ENCODE measurements around the gene PCDH1.
"Not testable (repeated sequence)": the region's sequence is repeated elsewhere in the genome, so short reads cannot be mapped to it uniquely, and the experiment has no call there.

Gene PCDH1

DNA sequence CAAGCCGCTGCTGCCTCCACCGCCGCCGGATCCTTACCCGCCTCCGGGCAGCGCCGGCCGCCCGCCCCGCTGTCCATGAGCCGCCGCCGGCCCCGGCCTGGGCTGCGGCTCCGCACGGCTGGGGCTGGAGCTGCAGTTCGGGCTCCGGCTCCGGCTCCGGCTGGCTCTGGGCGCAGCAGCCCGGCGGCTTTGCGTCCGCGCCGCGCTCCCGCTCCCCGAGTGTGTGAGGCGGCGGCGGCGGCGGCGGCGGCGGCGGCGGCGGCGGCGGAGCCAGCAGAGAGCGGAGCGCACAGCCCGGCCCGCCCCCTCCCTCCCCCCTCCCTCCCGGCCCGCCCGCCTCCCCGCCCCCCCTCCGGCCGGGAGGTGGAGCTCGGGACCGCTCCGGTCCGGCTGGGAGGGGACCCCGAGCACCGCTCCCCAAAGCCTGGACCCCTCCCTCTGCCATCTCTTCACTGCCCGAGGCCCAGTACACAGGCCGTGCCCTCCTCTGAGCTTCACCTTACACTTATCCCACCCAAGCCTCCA is at the start of gene PCDH1:
Gene PCDH1 (minus strand): TSS at position 225 of the 525 bp plus-strand sequence. CDS start 148 bp downstream, at position 77.
- no peak for FAIRE-seq

GRCh38 chr5:141926434-141926833 is 48.2 kb upstream of the PCDH1 start:
- FAIRE-seq, result no peak

GRCh38 chr5:141923448-141924313 is 45.5 kb upstream of the PCDH1 start, which contains the start of gene DELE1:
DELE1 (plus strand) TSS chr5:141923871; CDS start chr5:141923942, 71 bp downstream.
- peak; percentile 96 for FAIRE-seq

GRCh38 chr5:141922827-141923447 is 44.7 kb upstream of the PCDH1 start:
- FAIRE-seq, result not testable (repeated sequence)

DNA sequence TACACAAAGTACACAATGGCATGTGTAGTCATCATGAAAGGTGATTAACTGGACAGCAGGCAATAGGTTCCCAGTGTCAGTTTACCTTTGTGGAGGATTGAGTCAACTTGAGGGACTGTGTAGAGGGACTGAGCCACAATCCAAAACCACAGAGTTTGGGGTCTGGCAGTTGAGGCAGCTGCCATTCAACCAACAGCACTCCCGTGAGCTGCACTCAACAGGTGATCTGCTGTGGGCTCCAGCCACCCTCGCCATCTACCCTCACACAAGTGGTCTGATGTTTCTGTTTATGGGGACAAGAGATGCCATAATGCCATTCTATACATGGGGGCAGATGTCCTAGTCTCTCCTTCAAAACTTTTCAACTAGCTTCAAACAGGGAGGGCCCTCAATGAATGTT is 42.6 kb upstream of the PCDH1 start:
- FAIRE-seq, result no peak

- no peak for FAIRE-seq
These were observed 41.3 kb upstream of the PCDH1 start for GRCh38 chr5:141919218-141920119.

DNA sequence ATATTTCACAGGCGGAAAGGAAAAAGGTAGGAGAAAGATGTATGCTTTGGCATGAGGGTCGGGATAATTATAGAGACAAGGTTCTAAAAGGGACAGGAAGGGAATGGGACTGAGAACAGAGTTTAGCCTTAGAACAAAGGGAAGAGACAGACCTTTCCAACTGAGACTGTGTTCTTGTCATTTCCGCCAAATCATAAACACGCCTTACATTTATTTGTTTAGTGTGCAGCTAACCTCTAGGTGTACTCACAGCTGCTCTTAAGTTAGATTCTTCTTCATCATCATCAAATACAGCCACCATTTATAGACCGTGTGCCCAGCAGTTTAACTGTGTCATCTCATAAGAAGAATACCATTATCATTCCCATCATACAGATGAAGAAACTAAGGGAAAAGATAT is 39.5 kb upstream of the PCDH1 start:
- FAIRE-seq, result no peak

GRCh38 chr5:141916522-141916921 is 38.3 kb upstream of the PCDH1 start:
- no peak for FAIRE-seq

DNA sequence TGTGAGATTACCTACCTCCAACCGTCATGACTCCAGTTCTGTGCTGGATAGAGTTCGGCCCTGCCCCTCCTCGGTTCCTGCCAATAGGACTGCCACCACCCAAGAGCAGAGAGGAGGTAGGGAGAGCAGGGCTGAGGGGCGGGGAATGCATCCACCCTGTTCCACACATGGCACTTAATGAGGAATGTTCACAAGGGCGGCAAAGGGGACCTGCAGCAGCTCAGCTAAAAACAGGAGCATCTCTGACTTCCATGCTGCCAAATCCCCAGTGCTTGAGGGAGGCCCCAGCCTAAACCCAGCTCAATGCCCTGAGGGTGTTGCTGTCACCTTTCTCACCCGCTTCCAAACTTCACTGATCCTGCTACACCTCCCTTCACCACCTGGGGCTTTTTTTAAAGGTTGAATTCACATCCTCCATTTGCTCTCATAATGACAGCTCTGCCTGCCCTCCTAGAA is 37.7 kb upstream of the PCDH1 start:
- FAIRE-seq, result no peak

DNA sequence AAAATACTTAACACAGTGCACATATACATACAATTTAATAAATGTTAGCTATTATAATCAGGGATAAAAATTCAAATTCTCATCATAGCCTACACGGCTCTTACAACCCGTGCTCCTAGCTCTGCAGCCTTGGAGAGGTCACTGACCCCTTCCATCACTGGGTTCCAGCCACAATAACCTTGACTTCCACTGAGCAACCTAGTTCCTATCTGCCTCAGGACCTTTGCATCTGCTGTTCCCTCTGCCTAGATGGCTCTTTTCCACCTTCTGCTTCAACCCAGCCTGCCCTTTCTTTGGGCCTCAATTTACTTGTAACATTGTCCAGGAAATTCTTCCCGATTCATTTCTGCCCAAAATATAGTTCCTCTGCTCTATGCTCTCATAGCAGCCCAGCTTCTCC is 36.6 kb upstream of the PCDH1 start:
- no peak for FAIRE-seq

DNA sequence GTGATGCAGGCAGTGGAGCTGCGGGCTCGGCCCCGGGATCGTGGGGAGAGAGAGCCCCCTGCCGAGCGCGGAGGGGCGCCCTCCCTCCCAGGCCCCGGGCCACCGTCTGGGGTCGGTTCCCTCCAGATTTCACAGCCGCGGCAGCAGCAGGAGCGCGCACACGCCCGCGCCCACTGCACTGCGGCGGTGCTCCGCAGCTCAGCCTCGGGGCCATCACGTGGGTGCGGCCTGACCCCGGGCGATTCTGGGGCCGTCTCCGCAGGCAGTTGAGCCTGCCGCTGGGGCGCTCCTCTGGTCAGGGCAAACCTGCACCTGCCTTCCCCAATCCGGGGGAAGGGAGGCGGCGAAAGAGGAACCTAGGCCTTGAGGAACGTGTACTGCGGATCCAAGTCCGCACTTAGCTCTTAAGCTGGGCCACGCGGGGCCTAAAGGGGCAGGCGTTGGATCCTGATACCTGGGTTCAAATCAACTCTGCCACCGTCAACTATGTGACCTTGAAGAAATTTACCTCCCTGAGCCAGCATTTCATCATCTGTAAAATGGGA is 36.1 kb upstream of the PCDH1 start:
- no peak for FAIRE-seq

DNA sequence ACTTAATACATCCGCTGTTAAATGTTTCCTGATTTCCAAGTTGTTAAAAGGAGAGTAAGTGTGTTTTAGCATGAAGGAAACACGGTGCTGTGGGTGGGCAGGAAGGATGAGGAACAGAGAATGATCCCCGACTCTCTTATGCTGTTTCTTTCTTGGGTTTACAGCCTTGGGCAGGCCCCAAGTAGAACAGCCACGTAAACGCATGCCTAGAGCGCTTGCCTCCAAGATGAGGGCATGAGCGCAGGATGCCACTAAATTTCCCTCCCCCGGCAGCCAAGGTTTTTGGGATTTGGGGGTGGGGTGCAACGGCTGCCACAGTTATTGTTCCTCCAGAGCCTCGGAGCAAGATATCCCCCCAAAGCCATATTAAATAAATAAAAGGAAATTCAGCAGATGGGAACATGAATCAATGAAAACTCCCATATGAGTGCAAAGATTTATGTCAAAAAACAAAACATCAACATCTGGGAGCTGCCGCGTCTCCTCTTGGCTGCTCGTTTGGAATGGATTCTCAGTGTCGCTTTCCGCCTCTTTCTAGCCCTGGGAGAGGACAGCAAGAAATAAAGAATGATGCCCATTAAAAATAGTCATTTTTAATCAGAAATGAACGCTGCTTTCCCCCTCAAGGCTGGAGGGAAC is 35.5 kb upstream of the PCDH1 start:
- no peak for FAIRE-seq

DNA sequence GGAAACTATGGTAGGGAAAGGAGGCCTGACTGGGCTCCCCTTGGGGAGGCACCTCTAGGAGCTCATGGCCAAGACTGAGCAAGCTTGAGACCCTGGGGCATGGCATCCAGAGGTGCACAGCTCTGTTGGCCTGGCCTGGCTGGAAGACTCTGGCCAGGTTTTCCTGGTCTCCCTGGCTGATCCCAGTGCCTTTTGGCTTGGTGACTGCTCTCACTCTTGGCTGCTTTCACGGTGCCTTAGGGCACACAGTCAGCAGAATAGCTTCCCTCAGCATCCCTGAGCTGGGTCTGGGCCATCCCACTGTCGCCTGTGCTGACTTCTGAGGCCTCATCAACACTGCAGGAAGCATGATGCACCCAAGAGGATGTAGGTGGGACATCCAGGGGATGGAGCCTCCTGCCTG is 32.1 kb upstream of the PCDH1 start:
- no peak for FAIRE-seq

- FAIRE-seq, result no peak
These were observed 31.0 kb upstream of the PCDH1 start for GRCh38 chr5:141909212-141909611.

GRCh38 chr5:141908796-141909195 is 30.6 kb upstream of the PCDH1 start:
- FAIRE-seq, result no peak

GRCh38 chr5:141906972-141907371 is 28.8 kb upstream of the PCDH1 start:
- no peak for FAIRE-seq

DNA sequence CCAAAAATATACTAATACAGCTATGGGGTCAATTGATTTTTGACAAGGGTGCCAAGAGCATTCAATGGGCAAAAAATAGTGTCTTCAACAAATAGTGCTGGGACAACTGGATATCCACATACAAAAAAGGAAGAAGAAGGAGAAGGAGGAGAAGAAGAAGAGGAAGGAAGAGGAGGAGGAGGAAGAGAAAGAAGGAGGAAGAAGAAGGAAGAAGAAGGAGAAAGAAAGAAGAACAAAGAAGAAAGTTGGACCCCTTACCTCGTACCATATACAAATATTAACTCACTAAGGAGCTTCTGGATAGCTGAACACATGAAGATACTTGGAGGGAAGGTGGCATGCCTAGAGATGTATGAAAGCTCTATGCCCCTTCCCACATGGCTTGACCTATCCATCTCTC is 28.3 kb upstream of the PCDH1 start:
- FAIRE-seq, result no peak

DNA sequence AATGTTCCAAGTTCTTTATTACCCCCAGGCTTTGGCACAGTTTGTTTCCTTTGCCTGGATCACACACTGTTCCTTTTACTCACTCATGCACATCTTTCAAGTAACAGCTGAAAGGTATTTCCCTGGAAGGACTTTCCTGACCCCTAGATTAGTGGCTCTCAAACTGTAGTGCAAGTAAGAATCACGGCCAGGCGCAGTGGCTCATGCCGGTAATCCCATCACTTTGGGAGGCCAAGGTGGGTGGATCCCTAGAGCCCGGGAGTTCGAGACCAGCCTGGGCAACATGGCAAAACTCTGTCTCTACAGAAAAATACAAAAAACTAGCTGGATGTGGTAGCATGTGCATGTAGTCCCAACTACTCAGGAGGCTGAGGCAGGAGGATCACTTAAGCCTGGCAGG is 26.3 kb upstream of the PCDH1 start:
- FAIRE-seq, result no peak

DNA sequence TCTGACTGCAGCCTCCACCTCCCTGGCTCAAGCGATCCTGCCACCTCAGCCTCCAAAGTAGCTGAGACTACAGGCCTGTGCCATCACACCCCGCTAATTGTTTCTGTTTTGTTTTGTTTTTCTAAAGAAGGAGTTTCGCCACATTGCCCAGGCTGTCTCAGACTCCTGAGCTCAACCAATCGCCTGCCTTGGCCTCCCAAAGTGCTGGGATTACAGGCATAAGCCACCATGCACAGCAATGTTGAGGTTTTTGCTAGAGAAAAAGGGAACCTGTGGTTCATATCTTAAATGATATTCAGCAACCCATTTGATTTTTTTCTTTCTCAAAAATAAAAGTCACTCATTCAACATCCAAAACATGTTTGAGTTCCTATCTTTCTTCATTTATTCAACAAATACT is 25.1 kb upstream of the PCDH1 start:
- no peak for FAIRE-seq

- no peak for FAIRE-seq
These were observed 24.0 kb upstream of the PCDH1 start for GRCh38 chr5:141902015-141902814.

- no peak for FAIRE-seq
These were observed 20.3 kb upstream of the PCDH1 start for GRCh38 chr5:141898448-141899049.
